SH-SY5Y (cell line): ENCODE data around the gene CD34.

Experiments used
- GATA2 ChIP-seq: IDR thresholded peaks from 2 replicates; pipeline ENCODE4 v1.6.1; 2011; ENCODE audit warnings: mild to moderate bottlenecking, low read depth, low read length
- GATA3 ChIP-seq: IDR thresholded peaks from 2 replicates; pipeline ENCODE4 v1.6.1; 2011; ENCODE audit warnings: low read depth, mild to moderate bottlenecking, low read length, moderate library complexity

GRCh38 chr1:207958376-207959139, 47.6 kb upstream of the CD34 start:
- TF ChIP-seq GATA2, result no peak
- TF ChIP-seq GATA3, result no peak
